ENCODE results near the gene MOSPD3. TPM values are rescaled to one million over a fixed set of nuclear protein-coding genes. Genes with fewer than 3 reads are reported as not detected.

MOSPD3 gene
- total and polyA plus RNA-seq, 2 of the 13 experiments (the other 11 are each of a cell fraction or from before 2014, with no cell fraction given): 7.6 to 8.8 TPM

- peak; percentile 60; the same call in 1 of the 2 replicates for TF ChIP-seq THRA (CRISPR knock-in tag; IDR thresholded peaks at IDR 0.05; ENCODE audit: borderline replicate concordance)
- no peak for TF ChIP-seq KLF9 (CRISPR knock-in tag; IDR thresholded peaks at IDR 0.05; ENCODE audit: low read depth)
- peak; percentile 81; the same call in 1 of the 2 replicates for TF ChIP-seq FOXO1 (CRISPR knock-in tag; IDR thresholded peaks at IDR 0.05)
- TF ChIP-seq, protein P1, sequence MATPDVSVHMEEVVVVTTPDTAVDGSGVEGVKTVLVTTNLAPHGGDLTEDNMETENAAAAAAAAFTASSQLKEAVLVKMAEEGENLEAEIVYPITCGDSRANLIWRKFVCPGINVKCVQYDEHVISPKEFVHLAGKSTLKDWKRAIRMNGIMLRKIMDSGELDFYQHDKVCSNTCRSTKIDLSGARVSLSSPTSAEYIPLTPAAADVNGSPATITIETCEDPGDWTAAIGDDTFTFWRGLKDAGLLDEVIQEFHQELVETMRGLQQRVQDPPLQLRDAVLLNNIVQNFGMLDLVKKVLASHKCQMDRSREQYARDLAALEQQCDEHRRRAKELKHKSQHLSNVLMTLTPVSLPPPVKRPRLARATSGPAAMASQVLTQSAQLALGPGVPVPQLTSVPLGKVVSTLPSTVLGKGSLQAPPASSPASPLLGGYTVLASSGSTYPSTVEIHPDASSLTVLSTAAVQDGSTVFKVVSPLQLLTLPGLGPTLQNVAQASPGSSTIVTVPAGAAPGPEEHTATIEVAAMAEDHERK (CRISPR knock-in tag; IDR thresholded peaks at IDR 0.05; ENCODE audit: low read depth): no peak
- no peak for TF ChIP-seq ZSCAN31 (CRISPR knock-in tag; IDR thresholded peaks at IDR 0.05; ENCODE audit: low read depth)
- TF ChIP-seq ZNF431 (CRISPR knock-in tag; IDR thresholded peaks at IDR 0.05; ENCODE audit: borderline replicate concordance, low read depth): 0 out of 2 replicates have a peak, but pooled peaks have one; percentile 86
- no peak for TF ChIP-seq KAT2B (IDR thresholded peaks at IDR 0.05; ENCODE audit: borderline replicate concordance, low read depth, low read length)
- TF ChIP-seq ZBTB21 (CRISPR knock-in tag; IDR thresholded peaks at IDR 0.05): no peak
- TF ChIP-seq, protein P2, sequence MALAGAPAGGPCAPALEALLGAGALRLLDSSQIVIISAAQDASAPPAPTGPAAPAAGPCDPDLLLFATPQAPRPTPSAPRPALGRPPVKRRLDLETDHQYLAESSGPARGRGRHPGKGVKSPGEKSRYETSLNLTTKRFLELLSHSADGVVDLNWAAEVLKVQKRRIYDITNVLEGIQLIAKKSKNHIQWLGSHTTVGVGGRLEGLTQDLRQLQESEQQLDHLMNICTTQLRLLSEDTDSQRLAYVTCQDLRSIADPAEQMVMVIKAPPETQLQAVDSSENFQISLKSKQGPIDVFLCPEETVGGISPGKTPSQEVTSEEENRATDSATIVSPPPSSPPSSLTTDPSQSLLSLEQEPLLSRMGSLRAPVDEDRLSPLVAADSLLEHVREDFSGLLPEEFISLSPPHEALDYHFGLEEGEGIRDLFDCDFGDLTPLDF (CRISPR knock-in tag; IDR thresholded peaks at IDR 0.05): no peak
- peak; percentile 56 for TF ChIP-seq ARNTL (CRISPR knock-in tag; IDR thresholded peaks at IDR 0.05)
- peak; percentile 79 for TF ChIP-seq DMAP1 (CRISPR knock-in tag; IDR thresholded peaks at IDR 0.05)
- TF ChIP-seq MTF1 (CRISPR knock-in tag; IDR thresholded peaks at IDR 0.05): no peak
- TF ChIP-seq RBAK (CRISPR knock-in tag; IDR thresholded peaks at IDR 0.05): no peak
- TF ChIP-seq AKAP8 (CRISPR knock-in tag; IDR thresholded peaks at IDR 0.05): no peak
- TF ChIP-seq SPEN (CRISPR knock-in tag; IDR thresholded peaks at IDR 0.05; ENCODE audit: low read depth): peak; percentile 49; the same call in 1 of the 2 replicates
- peak; percentile 74; the same call in 1 of the 2 replicates for TF ChIP-seq ZBTB7A (CRISPR knock-in tag; IDR thresholded peaks at IDR 0.05)
- 0 out of 2 replicates have a peak, but pooled peaks have one; percentile 19 for TF ChIP-seq ZNF607 (CRISPR knock-in tag; IDR thresholded peaks at IDR 0.05; ENCODE audit: borderline replicate concordance)
- no peak for TF ChIP-seq NFE2 (CRISPR knock-in tag; IDR thresholded peaks at IDR 0.05)
- TF ChIP-seq YEATS4 (CRISPR knock-in tag; IDR thresholded peaks at IDR 0.05; ENCODE audit: borderline replicate concordance): peak; percentile 46; the same call in 1 of the 2 replicates
- TF ChIP-seq, protein P3, sequence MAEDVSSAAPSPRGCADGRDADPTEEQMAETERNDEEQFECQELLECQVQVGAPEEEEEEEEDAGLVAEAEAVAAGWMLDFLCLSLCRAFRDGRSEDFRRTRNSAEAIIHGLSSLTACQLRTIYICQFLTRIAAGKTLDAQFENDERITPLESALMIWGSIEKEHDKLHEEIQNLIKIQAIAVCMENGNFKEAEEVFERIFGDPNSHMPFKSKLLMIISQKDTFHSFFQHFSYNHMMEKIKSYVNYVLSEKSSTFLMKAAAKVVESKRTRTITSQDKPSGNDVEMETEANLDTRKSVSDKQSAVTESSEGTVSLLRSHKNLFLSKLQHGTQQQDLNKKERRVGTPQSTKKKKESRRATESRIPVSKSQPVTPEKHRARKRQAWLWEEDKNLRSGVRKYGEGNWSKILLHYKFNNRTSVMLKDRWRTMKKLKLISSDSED (CRISPR knock-in tag; IDR thresholded peaks at IDR 0.05): no peak
- no peak for TF ChIP-seq ZNF780A (CRISPR knock-in tag; IDR thresholded peaks at IDR 0.05)
- no peak for TF ChIP-seq ZFP1 (CRISPR knock-in tag; IDR thresholded peaks at IDR 0.05)
- no peak for TF ChIP-seq ZNF20 (CRISPR knock-in tag; IDR thresholded peaks at IDR 0.05)
- no peak for TF ChIP-seq DDIT3 (CRISPR knock-in tag; IDR thresholded peaks at IDR 0.05)
- TF ChIP-seq ZNF446 (CRISPR knock-in tag; IDR thresholded peaks at IDR 0.05): no peak
- TF ChIP-seq ZNF83 (CRISPR knock-in tag; IDR thresholded peaks at IDR 0.05; ENCODE audit: borderline replicate concordance): no peak
Observed at GRCh38 chr7:100641463-100641859, 29.1 kb downstream of the MOSPD3 start, which contains the start of gene TFR2 (continued).
